Breast epithelium (tissue), 3 donors: Measurements from ENCODE around the gene ERC1.

Source experiments
- POLR2AphosphoS5 ChIP-seq, 3 donors: sonication (generic); formaldehyde crosslinking; IDR thresholded peaks; one replicate each; pipeline ENCODE4 v1.6.1; 2017; ENCODE audit warnings: antibody characterized with exemption in 3 of 3
- TF ChIP-seq, protein P1 (sequence below), 3 donors: fragments of 450-650 bp; IDR thresholded peaks; one replicate each; pipeline ENCODE4 v1.5.1; 2016 to 2017; ENCODE audit warnings: antibody characterized with exemption in 3 of 3, mild to moderate bottlenecking in 3 of 3, moderate library complexity in 3 of 3

DNA sequence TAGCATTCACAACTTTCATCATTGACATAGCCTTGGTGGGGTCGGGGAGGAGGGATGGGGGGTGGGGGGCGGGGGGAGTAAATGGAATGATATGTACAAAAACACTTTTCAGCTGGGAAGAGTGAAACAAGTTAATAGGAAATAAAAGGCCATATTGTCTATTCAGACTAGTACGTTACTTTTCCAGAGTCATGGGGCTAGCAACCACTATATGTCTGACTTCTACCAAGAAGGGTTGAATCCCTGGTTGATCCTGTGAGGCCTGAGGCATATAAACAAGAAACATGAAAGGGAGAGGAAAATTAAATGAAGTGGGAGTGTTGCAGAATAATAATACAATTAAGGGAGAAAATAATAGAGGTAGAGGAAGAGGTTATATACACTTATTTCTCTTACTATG is 225.5 kb downstream of the ERC1 start:
- no peak for TF ChIP-seq POLR2AphosphoS5 (IDR thresholded peaks at IDR 0.05)
- TF ChIP-seq, protein P1, sequence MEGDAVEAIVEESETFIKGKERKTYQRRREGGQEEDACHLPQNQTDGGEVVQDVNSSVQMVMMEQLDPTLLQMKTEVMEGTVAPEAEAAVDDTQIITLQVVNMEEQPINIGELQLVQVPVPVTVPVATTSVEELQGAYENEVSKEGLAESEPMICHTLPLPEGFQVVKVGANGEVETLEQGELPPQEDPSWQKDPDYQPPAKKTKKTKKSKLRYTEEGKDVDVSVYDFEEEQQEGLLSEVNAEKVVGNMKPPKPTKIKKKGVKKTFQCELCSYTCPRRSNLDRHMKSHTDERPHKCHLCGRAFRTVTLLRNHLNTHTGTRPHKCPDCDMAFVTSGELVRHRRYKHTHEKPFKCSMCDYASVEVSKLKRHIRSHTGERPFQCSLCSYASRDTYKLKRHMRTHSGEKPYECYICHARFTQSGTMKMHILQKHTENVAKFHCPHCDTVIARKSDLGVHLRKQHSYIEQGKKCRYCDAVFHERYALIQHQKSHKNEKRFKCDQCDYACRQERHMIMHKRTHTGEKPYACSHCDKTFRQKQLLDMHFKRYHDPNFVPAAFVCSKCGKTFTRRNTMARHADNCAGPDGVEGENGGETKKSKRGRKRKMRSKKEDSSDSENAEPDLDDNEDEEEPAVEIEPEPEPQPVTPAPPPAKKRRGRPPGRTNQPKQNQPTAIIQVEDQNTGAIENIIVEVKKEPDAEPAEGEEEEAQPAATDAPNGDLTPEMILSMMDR (IDR thresholded peaks at IDR 0.05), result no peak
